Stimulated activated CD4-positive, alpha-beta T cell treated with anti-CD3 and anti-CD28 coated beads, Interleukin-4, amount 100 ng/mL, for 48 hours (primary cell): ENCODE data around the gene SULT1B1.

Source experiments
- DNase-seq, 2 donors: peaks; one replicate each; pipeline ENCODE4 v3.0.0-alpha.2; 2020; ENCODE audit warnings: low read depth in 2 of 2

Gene SULT1B1

DNA sequence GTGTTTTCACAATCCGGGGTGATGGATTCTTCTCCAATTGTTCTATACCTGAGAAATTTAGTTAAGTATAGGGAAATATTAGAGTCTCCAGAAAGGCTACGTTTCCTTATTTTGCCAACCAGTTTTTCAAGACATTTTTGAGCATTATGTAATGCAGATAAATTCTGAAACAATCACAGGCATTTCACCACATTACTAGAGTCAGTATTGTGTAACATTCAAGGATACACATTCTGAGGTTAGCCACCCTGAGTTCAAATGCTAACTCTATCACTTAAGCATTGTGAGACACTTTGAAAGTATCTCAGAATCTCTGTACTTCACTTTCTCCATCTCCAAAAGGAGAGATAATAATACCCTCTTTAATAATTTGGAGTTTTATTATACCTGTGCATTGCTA, 10.6 kb downstream of the SULT1B1 start:
- DNase-seq = no peak

DNA sequence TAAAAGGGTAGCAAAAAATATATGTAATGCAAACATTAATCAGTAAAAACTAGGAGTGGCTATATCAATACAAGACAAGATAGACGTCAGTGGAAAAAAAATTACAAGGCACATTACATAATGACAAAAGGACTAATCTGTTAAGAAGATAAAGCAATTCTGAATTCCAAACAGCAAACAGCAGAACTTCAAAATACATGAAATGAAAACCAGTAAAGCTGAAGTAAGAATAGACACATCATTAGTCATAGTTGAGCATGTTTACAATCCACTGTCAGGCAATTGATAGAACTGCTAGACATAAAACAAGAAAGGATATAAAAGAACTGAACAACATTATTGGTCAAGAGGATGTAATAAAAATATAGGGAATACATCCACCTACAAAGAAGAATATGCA, 12.2 kb downstream of the SULT1B1 start:
- DNase-seq = no peak

DNA sequence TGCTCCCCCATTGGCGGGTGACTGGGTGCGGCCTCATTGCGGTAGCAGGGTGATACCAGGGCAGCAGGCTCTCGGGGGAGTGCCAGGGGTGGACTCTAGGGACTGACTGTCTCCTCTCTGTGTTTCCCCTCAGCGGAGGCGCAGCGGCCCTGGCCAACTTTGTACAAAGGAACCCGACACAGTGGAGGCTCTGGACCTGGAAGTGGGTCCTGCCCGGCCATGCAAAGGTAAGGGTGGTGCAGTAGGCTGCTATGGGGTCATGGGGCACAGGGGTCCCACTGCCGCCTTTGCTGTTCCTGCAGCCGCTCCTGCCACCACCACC, 16.3 kb downstream of the SULT1B1 start:
- no peak for DNase-seq

DNA sequence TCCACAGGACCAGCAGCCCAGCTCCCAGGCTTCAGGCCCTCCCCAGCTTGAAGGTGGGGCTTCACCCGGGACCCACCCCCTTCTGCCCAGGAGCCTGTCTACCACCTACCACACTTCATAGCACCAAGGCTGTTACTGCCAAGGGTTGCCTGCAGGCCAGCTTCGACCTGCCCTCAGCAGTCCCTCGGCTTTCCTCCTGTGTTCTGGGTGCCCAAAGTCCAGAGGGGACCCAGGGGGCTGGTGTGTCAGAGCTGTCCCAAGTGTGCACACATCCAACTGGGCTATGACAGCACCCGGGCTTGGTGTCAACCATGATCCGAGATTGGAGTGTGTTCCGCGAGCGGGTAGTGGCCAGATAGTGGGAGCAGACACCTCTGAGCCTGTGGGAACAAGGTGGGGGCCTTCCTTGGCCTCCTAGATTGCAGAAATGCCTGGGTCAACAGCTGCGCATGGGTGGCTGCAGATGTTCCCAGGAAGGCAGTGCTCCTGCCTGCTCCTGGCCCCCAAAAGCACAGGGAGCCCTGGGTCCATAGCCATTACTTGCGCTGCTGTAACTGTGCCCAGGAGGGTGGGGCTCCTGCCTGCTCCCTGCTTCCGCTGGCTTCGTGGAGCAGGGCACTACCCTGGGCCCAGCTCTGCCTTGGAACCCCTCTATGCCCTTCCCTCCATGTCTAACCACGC, 16.8 kb downstream of the SULT1B1 start:
- no peak for DNase-seq

DNA sequence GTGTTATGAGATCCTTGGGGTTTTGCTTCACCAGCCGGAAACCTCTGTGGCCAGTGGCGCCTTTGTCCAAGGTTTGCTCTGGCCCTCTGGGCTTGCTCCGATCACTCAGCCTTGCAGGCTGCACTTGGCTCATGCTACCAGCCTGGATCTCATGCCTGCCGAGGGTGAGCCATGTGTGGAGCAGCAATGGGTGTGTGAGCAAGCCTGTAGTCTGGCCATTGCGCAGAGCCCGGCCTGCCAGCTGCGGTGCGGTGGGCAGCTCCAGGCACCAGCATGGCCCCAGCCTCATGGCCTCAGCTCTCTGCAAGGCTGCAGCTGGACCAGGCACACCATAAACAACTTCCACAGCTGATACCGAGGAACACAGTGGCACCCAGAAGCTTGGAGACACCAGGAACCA, 17.8 kb downstream of the SULT1B1 start:
- DNase-seq = no peak

DNA sequence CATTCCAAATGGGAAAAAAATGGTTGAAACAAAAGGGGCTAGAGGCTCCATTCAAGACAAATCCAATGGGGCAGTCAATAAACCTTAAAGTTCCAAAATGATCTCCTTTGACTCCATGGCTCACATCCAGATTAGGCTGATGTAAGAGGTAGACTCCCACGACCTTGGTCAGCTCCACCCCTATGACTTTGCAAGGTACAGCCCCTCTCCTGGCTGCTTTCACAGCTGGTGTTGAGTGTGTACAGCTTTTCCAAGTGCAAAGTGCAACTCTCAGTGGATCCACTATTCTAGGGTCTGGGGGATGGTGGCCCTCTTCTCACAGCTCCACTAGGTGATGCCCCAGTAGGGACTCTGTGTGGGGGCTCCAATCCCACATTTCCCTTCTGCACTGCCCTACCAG, 21.5 kb downstream of the SULT1B1 start:
- DNase-seq = no peak

DNA sequence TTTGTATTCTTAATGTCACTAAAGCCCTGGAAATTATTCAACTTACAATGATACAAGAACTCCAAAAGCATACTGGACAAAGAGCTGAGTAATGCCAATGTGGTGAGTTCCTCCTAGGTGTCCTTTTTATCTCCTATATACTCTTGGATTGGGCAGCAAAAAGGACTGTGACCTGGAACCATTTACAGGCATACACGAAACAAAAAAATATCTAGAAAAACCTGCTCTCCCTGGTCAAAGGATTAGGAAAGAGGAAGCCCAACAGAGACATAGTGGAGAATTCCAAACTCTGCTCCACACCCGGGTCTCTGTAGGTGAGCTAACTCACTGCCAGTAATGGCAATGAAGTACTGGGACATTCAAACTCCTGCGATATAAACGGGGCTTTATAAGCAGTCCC, 25.3 kb downstream of the SULT1B1 start:
- DNase-seq = no peak

DNA sequence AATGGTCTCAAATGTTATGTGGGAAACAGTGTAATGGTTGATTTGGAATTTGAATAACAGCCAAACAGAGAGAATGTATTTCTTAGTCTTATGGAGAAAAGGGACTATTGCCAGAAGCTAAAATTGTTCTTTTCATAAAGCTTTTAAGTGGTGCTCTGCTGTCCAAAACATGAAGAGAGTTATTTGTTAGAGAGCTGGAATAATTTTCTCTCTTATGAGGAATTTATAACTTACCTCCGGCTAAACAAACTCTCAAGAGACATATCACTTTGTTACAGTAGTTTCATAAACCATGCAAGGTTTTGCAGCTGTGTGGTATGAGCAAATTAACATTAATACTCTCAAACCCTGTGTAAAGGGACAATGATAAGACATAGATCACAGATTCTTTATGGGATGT, 28.6 kb downstream of the SULT1B1 start:
- DNase-seq = no peak

DNA sequence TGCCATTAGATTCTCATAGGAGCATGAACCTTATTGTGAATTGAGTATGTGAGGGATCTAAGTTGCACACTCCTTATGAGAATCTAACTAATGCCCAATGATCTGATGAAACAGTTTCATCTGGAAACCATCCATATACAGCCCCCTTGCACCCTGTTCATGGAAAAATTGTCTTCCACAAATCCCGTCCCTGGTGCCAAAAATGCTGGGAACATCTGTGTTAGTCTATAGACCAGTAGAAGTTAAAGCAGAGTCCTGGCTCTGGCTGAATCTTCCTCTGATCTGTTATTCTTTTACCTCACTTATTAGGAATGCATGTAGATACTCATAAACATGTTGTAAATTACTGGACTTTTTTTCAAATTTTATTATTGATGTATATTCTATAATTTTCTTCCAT, 29.2 kb downstream of the SULT1B1 start:
- DNase-seq = no peak

DNA sequence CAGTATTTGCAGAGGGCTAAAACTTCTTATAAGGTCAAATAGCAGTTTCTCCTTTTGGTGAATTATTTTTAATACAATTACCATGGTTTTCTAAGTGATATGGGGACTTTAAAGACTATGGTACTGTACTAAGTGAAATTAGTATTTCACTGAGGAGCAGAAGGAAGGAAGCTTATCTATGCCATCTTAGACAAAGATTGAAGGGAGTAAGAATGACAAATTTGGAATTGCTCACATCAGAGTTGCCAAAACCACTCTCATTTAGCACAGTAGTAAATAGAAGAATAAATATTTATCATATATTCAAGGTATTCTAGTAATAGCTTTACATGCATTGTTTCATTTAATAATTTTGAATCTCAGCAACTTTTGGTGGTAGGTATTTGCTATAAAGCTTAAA, 30.4 kb downstream of the SULT1B1 start:
- no peak for DNase-seq

DNA sequence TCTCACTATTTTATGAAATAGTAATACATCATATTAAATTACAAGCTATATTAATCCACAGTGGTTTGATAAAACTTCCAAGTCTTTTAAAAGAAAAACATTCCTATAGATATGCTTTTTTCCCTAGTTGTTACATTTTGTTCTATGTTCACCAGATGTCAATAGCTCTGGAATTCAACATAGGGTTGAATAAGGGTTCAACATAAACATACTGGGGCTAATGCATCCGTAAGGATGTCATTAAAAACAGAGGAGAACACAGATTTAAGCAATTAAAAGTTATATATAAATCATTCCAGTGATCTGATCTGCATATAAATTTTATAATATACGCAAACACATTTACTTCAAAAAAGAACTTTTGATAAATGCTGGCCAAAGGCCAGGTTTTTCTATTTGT, 32.5 kb downstream of the SULT1B1 start:
- DNase-seq = no peak

DNA sequence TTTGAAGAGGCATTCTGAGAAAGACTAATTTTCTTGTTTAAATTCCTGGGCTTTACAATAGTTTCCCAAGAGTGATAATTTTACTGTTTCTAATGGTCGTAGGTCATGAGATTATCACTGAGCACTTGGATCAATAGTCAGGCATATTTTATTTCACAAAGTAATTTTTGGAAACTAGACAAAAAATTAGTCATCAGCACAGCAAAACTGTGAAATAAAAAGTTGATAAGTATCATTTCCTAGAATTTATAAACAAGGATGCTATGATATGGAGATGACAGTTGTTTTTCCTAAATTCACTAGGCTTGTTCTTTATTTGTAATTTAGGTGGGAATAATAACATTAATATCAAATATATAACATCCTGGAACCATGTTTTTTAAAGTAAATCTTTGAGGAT, 33.0 kb downstream of the SULT1B1 start:
- DNase-seq = no peak

DNA sequence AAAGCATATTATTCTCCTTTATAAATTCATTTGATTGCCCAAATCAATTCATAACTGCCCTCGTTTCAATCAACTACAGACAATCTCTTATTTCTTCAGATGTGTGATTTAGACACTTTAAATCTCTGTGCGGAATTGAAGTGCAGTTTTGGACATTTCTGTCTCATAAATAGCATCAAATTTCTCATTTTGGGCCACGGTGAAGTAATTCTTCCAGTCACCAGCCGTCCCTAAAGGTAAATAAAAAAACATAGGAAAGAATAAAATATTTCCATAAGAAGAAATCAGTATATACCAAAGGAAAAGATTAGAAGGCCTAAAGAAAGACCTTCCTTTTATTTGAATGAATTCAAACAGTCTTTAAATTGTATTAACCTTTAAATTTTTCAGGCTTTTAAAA, 33.4 kb downstream of the SULT1B1 start:
- DNase-seq = no peak

DNA sequence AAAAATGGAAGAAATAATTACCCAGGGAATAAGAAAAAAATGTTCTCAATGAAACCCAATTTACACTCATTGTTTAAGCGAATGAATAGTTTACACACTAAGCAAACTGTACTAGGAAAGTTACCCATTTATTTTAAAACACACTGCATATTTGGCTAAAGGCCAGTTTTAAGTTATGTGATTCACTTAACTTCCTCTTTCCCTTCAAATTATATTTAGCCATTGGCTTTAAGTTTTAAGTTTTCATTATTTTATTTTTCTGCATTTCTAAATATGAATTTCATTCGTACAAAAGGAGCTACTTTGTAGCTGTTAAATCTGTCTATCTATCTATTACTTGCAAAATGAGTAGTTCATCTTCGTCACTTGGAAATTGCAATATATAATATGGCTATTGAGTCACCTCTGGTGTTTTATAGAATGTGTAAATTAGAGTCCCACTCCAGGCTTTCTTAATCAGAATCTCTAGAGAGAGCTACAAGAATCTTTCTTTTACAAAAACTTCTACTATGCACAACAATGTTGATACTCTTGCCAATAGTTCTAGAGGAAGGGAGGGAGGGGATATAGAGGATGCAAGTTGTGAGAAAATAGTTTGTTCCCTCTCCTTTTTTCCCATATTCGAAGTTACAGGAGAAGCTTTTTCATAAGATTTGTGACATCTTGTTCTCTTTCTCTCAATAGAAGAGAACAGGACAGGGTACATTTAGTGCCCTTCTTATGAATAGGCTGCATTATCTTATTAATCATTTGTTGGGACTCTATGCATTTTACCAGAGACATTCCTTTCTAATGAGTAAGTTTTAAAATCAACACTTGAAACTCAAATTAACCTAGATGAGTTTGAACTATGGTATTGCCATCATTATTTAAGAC, 41.8 kb downstream of the SULT1B1 start:
- DNase-seq = no peak

DNA sequence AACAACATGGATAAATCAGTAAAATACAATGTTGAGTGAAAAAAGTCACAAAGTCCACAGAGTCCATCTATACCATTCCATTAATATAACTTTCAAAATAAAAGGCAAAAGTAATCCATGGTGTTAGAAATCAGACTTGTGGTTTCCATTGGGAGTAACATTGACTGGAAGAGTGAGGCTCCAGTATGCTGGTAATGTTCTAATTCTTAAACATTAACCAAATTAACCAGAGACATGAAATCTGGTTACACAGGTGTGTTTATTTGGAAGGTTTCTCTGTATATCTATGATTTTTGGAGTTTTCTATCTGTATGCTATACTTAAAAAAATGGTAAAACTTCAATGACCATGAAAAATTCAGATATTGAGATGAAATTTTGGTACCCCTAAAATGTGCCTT, 42.6 kb downstream of the SULT1B1 start:
- DNase-seq = no peak

DNA sequence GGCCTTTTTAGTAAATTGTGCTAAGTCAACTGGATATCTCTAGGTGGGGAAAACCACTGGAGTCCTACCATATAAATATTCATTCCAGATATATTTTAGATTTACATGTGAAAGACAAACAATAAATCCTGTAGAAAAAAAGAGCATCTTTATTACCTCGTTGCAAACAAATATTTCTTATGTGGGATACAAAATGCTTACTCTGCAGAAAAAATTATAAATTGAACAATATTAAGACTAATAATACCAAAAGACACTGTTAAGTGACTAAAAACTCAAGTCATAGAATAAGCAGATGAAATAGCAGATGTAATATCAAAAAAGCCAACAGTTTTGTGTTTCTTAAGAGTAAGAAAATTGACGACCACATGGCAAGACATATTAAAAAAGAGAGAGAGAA, 43.8 kb downstream of the SULT1B1 start:
- no peak for DNase-seq

DNA sequence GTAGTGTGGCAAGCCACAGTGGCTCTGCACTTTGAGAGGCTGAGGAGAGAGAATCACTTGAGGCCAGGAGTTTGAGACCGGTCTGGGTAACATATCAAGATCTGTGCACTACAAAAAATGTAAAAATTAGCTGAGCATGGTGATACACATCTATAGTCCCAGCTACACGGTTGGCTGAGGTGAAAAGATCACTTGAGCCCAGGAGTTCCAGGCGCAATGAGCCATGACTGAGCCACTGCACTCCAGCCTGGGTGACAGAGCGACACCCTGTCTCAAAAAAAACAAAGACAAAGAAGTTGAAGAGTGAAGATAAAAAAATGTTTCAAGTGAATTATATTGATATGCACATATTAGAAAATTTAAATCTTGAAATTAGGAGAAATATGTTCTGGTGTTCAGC, 46.3 kb downstream of the SULT1B1 start:
- DNase-seq = no peak

DNA sequence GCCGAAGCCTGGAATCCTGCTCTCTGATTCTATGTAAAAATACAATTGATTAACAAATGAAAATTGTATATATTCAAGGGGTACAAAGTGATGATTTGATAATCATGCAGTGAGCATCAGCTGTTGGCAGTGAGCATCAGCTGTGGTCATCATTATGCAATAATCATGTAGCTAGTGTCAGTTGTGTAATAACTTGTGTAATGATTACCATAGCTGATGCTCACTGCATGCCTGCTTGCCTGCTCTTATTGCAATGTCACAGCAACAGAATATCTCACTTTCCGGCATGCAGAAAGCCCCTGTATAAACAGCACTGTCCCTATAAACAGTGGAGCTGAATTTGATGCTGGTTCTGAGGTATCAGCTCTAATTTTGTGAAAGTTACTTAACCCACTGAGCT, 46.8 kb downstream of the SULT1B1 start:
- DNase-seq = no peak

DNA sequence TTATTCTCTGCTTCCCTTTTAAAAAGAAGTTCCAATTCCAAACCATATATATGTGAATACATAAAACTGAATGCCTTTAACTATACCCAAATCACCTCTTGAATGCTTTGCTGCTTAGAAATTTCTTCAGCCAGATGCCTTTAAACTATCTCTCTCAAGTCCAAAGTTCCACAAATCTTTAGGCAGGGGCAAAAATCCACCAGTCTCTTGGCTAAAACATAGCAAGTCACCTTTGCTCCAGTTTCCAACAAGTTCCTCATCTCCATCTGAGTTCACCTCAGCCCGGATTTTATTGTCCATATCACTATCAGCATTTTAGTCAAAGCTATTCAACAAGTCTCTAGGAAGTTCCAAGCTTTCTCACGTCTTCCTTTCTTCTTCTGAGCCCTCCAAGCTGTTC, 49.8 kb downstream of the SULT1B1 start:
- DNase-seq = no peak

DNA sequence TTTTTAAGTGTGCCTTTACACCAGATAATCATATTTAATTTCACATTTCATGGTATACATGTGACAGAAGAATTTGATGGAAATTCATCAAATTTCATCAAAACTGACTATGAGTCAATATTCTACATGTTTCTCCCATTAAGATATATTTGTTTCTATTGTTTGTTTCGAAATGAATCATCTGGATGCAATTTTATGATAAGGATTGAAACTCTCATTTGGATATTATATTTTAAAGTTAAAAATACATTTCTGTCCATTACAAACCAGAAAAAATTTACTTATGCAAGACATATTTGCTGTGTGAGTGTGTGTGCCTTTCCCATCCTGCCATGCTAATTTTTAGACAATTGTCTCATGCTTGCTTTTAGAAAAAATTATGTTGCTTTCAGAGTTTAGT, 52.2 kb downstream of the SULT1B1 start:
- no peak for DNase-seq

DNA sequence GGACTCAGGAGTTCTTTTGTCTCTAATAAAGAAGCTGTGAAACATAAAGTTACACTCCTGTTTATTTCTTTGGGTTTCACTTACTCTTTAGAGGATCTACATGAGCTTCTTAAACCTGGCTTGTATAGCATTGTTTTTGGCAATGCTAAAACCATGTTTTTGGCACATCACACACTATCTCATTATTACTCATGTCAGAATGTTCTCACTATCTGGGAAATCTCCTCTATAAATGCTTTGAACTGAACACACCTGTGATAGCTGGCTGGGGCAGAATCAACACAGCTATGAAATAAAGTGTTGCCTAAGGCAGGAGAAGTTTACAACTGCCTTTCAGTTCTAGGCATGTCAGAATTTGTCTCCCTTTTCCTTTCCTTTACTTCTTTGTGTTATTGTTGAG, 52.6 kb downstream of the SULT1B1 start:
- no peak for DNase-seq

DNA sequence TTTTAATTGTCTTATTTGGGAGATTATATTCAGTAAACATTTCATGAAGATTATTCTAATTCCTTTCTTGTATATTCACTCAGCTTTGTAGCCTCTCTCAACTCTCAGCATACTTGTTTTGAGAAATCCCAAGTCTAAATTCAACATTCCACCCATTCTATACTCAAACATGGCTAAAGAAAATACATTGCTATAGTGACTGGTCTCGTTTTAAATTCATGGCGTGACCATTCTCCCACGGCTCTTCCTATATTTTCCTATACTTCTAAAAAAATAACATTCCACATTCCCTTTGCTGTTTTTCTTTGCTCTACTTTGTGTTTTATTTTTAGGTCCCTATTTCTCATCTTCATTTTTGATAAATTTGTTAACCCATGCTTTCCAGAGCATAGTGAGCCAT, 58.2 kb downstream of the SULT1B1 start:
- DNase-seq = no peak

DNA sequence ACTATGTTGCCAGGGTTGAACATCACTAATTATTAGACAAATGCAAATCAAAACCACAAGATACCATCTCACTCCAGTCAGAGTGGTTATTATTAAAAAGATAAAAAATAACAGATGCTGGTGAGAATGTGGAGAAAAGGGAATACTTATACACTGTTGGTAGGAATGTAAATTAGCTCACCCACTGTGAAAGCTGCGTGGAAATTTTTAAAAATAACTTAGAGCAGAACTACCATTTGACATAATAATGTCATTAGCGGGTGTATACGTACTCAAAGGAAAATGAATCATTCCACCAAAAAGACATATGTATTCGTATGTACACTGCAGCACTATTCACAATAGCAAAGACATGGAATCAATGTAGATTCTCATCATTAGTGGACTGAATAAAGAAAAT, 58.7 kb downstream of the SULT1B1 start:
- no peak for DNase-seq
